K562 (cell line): ENCODE results near the gene RBP3. TPM values are rescaled to one million over a fixed set of nuclear protein-coding genes. Genes with fewer than 3 reads are reported as not detected.
A peak's percentile ranks its signal among the peaks of the same experiment; 100 is the strongest.

ENCODE experiments used
- ATAC-seq: fragments of 200-7000 bp; cut with Tn5 transposase; 3 replicates; pipeline ENCODE4 v1.9.1; 2020; ENCODE audit warnings: moderate library complexity
- BruUV-seq: library from RNA; stranded (reverse); fragments of 400-500 nt; replicated peaks from 2 replicates; lab custom pipeline; 2021; lab: Mats Ljungman, UMichigan
- CTCF ChIA-PET: fragments of 300-600 bp; formaldehyde crosslinking; extraction: SDS; loops from one replicate; lab custom pipeline; 2021; ENCODE audit warnings: low intra/inter-chr PET ratio; lab: Yijun Ruan, JAX
- POLR2A ChIA-PET: fragments of 300-600, 350-650 bp; sonication (Branson Sonifier 250); formaldehyde crosslinking; extraction: SDS; loops from one replicate; lab custom pipeline; 2021; ENCODE audit warnings: antibody characterized with exemption, inconsistent platforms; lab: Yijun Ruan, JAX
- DNase-seq, 4 experiments: peaks; one replicate each; pipeline versions ENCODE4 v3.0.0 to v3.0.0-alpha.2; 2011 to 2018; ENCODE audit warnings: low spot score in 3 of 4, mixed read lengths in 3 of 4; ENCODE audit errors: extremely low read depth in 1 of 4
- FAIRE-seq: peaks from 2 replicates; lab custom pipeline; 2011; peaks lifted over from hg19 to GRCh38; lab: Jason Lieb, UNC
- H2AFZ ChIP-seq: 2 replicates; pipeline ENCODE4 v1.6.0; 2011; ENCODE audit warnings: low read depth, low read length, control low read depth, inconsistent platforms
- H3K27ac ChIP-seq: fragments of 200-600 bp; 3 replicates; pipeline ENCODE4 v1.8.0; 2011; ENCODE audit warnings: low read depth, mild to moderate bottlenecking, control low read depth, inconsistent platforms, low read length, moderate library complexity, mixed read lengths; ENCODE audit errors: extremely low read depth
- H3K27me3 ChIP-seq, 2 experiments: fragments of 300-600 bp in 1 of 2; 2 replicates in 1 of 2; 3 replicates in 1 of 2; pipeline versions ENCODE4 v1.6.0 to v1.8.0; 2011; ENCODE audit warnings: inconsistent platforms in 2 of 2, low read length in 2 of 2, mild to moderate bottlenecking in 1 of 2, mixed read lengths in 1 of 2, moderate library complexity in 1 of 2; ENCODE audit not compliant: control insufficient read depth in 2 of 2, insufficient read depth in 2 of 2
- H3K36me3 ChIP-seq: fragments of 300-600 bp; 3 replicates; pipeline ENCODE4 v1.8.0; 2011; ENCODE audit warnings: mild to moderate bottlenecking, low read length, inconsistent platforms; ENCODE audit not compliant: control insufficient read depth, insufficient read depth
- H3K4me1 ChIP-seq, 2 experiments: fragments of 200-600 bp in 1 of 2; replicated peaks in 1 of 2; 2 replicates in 1 of 2; 3 replicates in 1 of 2; pipeline versions ENCODE4 v1.5.1 to v1.8.0; 2011; ENCODE audit warnings: inconsistent platforms in 2 of 2, low read length in 2 of 2, mild to moderate bottlenecking in 1 of 2, mixed read lengths in 1 of 2, moderate library complexity in 1 of 2; ENCODE audit not compliant: control insufficient read depth in 2 of 2, insufficient read depth in 2 of 2
- H3K4me2 ChIP-seq: 2 replicates; pipeline ENCODE4 v1.6.1; 2011; ENCODE audit warnings: low read length, control low read depth, inconsistent platforms, mixed read lengths; ENCODE audit not compliant: insufficient read depth
- H3K4me3 ChIP-seq: fragments of 200-600 bp; sonication (generic), shearing (Covaris generic); 2 replicates; pipeline ENCODE4 v1.5.1; 2016; ENCODE audit warnings: control low read depth, inconsistent platforms
- H3K79me2 ChIP-seq: fragments of 200-600 bp; 3 replicates; pipeline ENCODE4 v1.8.0; 2011; ENCODE audit warnings: low read length, inconsistent platforms; ENCODE audit not compliant: control insufficient read depth, insufficient read depth
- H3K9ac ChIP-seq, 2 experiments: 2 replicates each; pipeline versions ENCODE4 v1.6.0 to v1.6.1; 2011; ENCODE audit warnings: low read depth in 2 of 2, low read length in 2 of 2, control low read depth in 1 of 2, inconsistent platforms in 1 of 2, mild to moderate bottlenecking in 1 of 2, mixed read lengths in 1 of 2; ENCODE audit not compliant: insufficient read depth in 1 of 2
- H3K9me1 ChIP-seq: one replicate; pipeline ENCODE4 v1.6.0; 2011; ENCODE audit warnings: inconsistent platforms, mild to moderate bottlenecking, low read length, moderate library complexity; ENCODE audit not compliant: control insufficient read depth, insufficient read depth
- H3K9me3 ChIP-seq: replicated peaks from 2 replicates; pipeline ENCODE4 v1.5.1; 2011; ENCODE audit warnings: low read depth, low read length, inconsistent platforms; ENCODE audit not compliant: control insufficient read depth, insufficient read depth
- H4K20me1 ChIP-seq: replicated peaks from 2 replicates; pipeline ENCODE4 v1.6.1; 2011; ENCODE audit warnings: low read length, inconsistent platforms, mixed read lengths; ENCODE audit not compliant: control insufficient read depth, insufficient read depth
- BRF1 ChIP-seq: IDR thresholded peaks from 3 replicates; pipeline ENCODE4 v1.6.1; 2011; ENCODE audit warnings: borderline replicate concordance, mild to moderate bottlenecking; ENCODE audit not compliant: insufficient read length; ENCODE audit errors: extremely low read depth
- CAMTA2 ChIP-seq: fragments of 250-450 bp; sonication (Bioruptor Pico); conservative IDR thresholded peaks from 2 replicates; pipeline ENCODE4 v1.5.1; 2022
- CCAR2 ChIP-seq: fragments of 200-400 bp; formaldehyde crosslinking; IDR thresholded peaks from 2 replicates; pipeline ENCODE4 v1.6.1; 2017; ENCODE audit warnings: mild to moderate bottlenecking, low read depth, low read length
- EZH2 ChIP-seq: IDR thresholded peaks from 2 replicates; pipeline ENCODE4 v1.6.1; 2012; ENCODE audit warnings: low read depth, mild to moderate bottlenecking, inconsistent platforms, low read length, borderline replicate concordance
- GATAD2B ChIP-seq: fragments of 450-650 bp; IDR thresholded peaks from 2 replicates; pipeline ENCODE4 v1.6.1; 2017; ENCODE audit warnings: mild to moderate bottlenecking, borderline replicate concordance
- GTF2B ChIP-seq: IDR thresholded peaks from 2 replicates; pipeline ENCODE4 v1.6.1; 2011; ENCODE audit not compliant: insufficient read length; ENCODE audit errors: extremely low read depth
- MAFF ChIP-seq: IDR thresholded peaks from 2 replicates; pipeline ENCODE4 v1.6.1; 2012; ENCODE audit warnings: low read length, improper control_type of control experiment
- MBD1 ChIP-seq: fragments of 250-450 bp; sonication (Bioruptor Pico); IDR thresholded peaks from 2 replicates; pipeline ENCODE4 v1.8.0; 2022; ENCODE audit warnings: inconsistent platforms
- MED1 ChIP-seq: sonication (generic); formaldehyde crosslinking; IDR thresholded peaks from 2 replicates; pipeline ENCODE4 v1.8.1; 2023; ENCODE audit warnings: missing genetic modification reagents, borderline replicate concordance
- PCBP2 ChIP-seq: fragments of 200-400 bp; formaldehyde crosslinking; IDR thresholded peaks from 2 replicates; pipeline ENCODE4 v1.6.1; 2018; ENCODE audit warnings: low read length, low read depth, mild to moderate bottlenecking, moderate library complexity; ENCODE audit not compliant: poor library complexity, severe bottlenecking
- PML ChIP-seq: IDR thresholded peaks from 2 replicates; pipeline ENCODE4 v1.6.1; 2012; ENCODE audit warnings: low read length, inconsistent platforms
- TAF1 ChIP-seq: IDR thresholded peaks from 2 replicates; pipeline ENCODE4 v1.6.1; 2011; ENCODE audit warnings: mild to moderate bottlenecking, low read length, moderate library complexity; ENCODE audit not compliant: insufficient read depth, control insufficient read depth, severe bottlenecking; ENCODE audit errors: extremely low read depth
- THRAP3 ChIP-seq: fragments of 450-650 bp; IDR thresholded peaks from 2 replicates; pipeline ENCODE4 v1.6.1; 2016; ENCODE audit warnings: mild to moderate bottlenecking, inconsistent platforms, borderline replicate concordance
- ZBTB2 ChIP-seq: fragments of 450-650 bp; IDR thresholded peaks from 2 replicates; pipeline ENCODE4 v1.6.1; 2016; ENCODE audit warnings: antibody characterized with exemption
- ZNF133 ChIP-seq: fragments of 250-450 bp; sonication (Bioruptor Pico); IDR thresholded peaks from 2 replicates; pipeline ENCODE4 v1.4.0; 2020; ENCODE audit warnings: mild to moderate bottlenecking
- WGBS: fragments of 100-300 bp; shearing (Covaris generic); methylation state at CpG from one replicate; pipeline ENCODE4 v1.1.6; 2016; ENCODE audit warnings: low coverage, mixed read lengths; ENCODE audit not compliant: insufficient coverage; ENCODE audit errors: missing lambda C conversion rate; 5-methylcytosine and 5-hydroxymethylcytosine counted together
- in situ Hi-C: fragments of 300-500 bp; cut with MboI; formaldehyde crosslinking; loops from 4 replicates; pipeline ENCODE4 v1.15.0; 2018; ENCODE audit warnings: inconsistent platforms, mixed read lengths
- intact Hi-C: fragments of 100-400 bp; cut with micrococcal nuclease; formaldehyde crosslinking; loops from 2 replicates; pipeline ENCODE4 v1.14.2; 2022
- polyA plus RNA-seq, 8 experiments: library from polyadenylated mRNA; depleted of rRNA in 4 of 8; stranded (reverse) in 5 of 8; unstranded in 3 of 8; fragments of >200 nt; fragmentation: Nextera tagmentation in 2 of 8; fragmentation: Illumina TruSeq in 1 of 8; extraction: Ambion mirVana in 2 of 8; extraction: Trizol in 1 of 8; gene quantifications; 2 replicates each; pipeline versions ENCODE4 v1.2.1 to v1.2.3, GENCODE V29; 2011 to 2014; ENCODE audit warnings: inconsistent platforms in 1 of 8, missing spikeins in 1 of 8
- total RNA-seq, 7 experiments: library from RNA; depleted of rRNA in 6 of 7; stranded (reverse); fragments of >200 nt in 6 of 7; fragmentation: Illumina TruSeq in 2 of 7; extraction: Trizol in 2 of 7; gene quantifications; 2 replicates each; pipeline versions ENCODE4 v1.2.1 to v1.2.3, GENCODE V29; 2011 to 2021; ENCODE audit warnings: low replicate concordance in 1 of 7

RBP3 gene
- total and polyA plus RNA-seq, 9 of the 15 experiments (the other 6 are each of a cell fraction or from before 2014, with no cell fraction given): not detected

GRCh38 chr10:47314416-47314970, 33.7 kb upstream of the RBP3 start:
- POLR2A ChIA-PET: interaction anchor here (0.6 to 3.0 kb wide), 3 partner anchors 9 to 250 kb away, joined by 3 to 11 read pairs (median 3); no protein-coding TSS in a partner anchor
- Histone ChIP-seq H3K4me2 (no peak overlapping the region), H3K9me1 (no peaks in the 10 kb centered on the region), H4K20me1 (peaks cover 5% of the 10 kb centered on the region; the same call in 1 of the 2 replicates), H3K4me3 (no peak overlapping the region), H3K79me2 (no peaks in the 10 kb centered on the region), H3K36me3 (no peaks in the 10 kb centered on the region), H3K9me3 (no peaks in the 10 kb centered on the region), H3K27me3 (peaks cover 0 to 6% of the 10 kb centered on the region in 2 experiments; a peak in 3 of 5 replicates), H3K27ac (no peak overlapping the region), H3K9ac (peak overlapping the region in 1 of 2 experiments; percentile 27; a peak in 1 of 4 replicates), H3K4me1 (peaks cover 9 to 23% of the 10 kb centered on the region in 2 experiments; a peak in 3 of 5 replicates), H2AFZ (no peak overlapping the region)
- no peak for TF ChIP-seq ZBTB2
- no peak for TF ChIP-seq TAF1
- TF ChIP-seq CAMTA2: no peak
- no peak for TF ChIP-seq CCAR2
- TF ChIP-seq THRAP3: no peak
- no peak for TF ChIP-seq BRF1
- TF ChIP-seq MED1 (CRISPR knock-in tag): no peak
- no peak for TF ChIP-seq PML
- no peak for TF ChIP-seq PCBP2
- no peak for TF ChIP-seq ZNF133 (CRISPR knock-in tag)
- no peak for TF ChIP-seq GTF2B
- TF ChIP-seq MAFF: no peak
- TF ChIP-seq GATAD2B: no peak
- TF ChIP-seq EZH2: no peak
- TF ChIP-seq MBD1 (CRISPR knock-in tag): no peak
- 24% methylated on average over 9 of the region's 9 CpGs for WGBS
- no TSS peak for BruUV-seq
- intact Hi-C loops: loop anchor here (5.0 kb wide), 1 partner anchor 52 kb away; no protein-coding TSS in a partner anchor
- no peak for ATAC-seq
- no peak for DNase-seq
- CTCF ChIA-PET: interaction anchor here (1.1 kb wide), 1 partner anchor 266 kb away, joined by 3 read pairs; no protein-coding TSS in a partner anchor
- no peak for FAIRE-seq
- in situ Hi-C loops: loop anchor here (10.0 kb wide), 1 partner anchor 280 kb away; no protein-coding TSS in a partner anchor
